ENCODE results near the gene MED14. TPM values are rescaled to one million over a fixed set of nuclear protein-coding genes. Genes with fewer than 3 reads are reported as not detected.

Gene MED14
- total RNA-seq, 1 donor from 2014 or later = 20.3 TPM

- DNase-seq (ENCODE audit: low spot score) (peak; percentile 46), ATAC-seq (peak; percentile 92)
Measured at GRCh38 chrX:40671126-40671525, 64.2 kb downstream of the MED14 start.

DNA sequence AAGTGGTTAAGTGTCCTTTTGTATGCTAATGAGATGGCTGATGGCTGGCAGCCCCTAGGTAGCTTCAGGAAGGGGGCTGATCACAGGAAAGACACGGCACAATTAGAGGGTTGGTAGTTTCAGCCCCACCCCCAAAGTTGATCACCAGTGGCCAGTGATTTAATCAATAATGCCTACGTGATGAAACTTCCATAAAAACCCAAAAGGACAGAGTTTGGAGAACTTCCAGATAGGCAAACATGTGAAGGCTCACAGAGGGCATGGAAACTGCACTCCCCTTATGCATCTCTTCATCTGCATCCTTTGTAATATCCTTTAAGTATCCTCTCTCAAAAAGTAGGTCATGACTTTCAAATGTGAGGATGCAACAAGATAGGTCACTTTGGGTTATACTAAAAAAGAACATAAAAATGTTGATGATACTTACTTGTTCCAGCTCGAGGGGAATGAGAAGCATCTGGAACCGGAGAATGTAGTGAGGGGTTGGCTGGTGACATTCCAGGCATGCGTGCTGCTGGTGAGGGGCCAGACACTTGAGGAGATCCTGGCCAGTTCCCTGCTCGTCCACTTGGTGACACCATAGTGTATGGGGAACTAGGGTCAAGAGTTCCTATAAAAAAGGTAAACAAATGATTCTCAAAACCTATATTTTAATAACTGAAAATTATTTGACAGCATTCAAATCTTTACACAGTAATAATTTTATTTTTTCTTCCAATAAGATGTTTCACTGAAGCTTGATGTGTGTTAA lies 71.3 kb downstream of the MED14 start:
- ATAC-seq (peak; percentile 67), DNase-seq (ENCODE audit: low spot score) (no peak)

- ATAC-seq (peak; percentile 17), DNase-seq (ENCODE audit: low spot score) (no peak)
Measured at GRCh38 chrX:40663078-40663740, 72.1 kb downstream of the MED14 start.

DNA sequence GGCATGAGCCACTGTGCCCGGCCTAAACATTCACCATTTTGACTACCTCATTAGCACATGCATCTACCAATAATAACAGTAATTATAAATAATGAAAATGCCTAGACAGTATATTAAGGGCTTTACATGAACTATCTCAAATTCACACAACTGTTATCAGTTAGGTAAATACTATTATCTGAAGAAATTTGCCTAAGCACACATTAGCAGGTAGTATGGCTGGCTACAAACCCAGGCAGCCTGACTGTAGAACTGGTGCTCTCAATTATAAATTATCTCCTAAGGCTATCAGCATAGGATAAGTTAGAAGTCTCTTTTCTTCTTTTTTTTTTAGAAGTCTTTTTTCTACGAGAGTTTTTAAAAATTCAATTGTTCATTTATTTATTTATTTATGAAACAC lies 73.9 kb downstream of the MED14 start:
- DNase-seq (ENCODE audit: low spot score) (no peak), ATAC-seq (no peak)

- ATAC-seq (no peak), DNase-seq (ENCODE audit: low spot score) (no peak)
Measured at GRCh38 chrX:40660381-40660780, 75.0 kb downstream of the MED14 start.

DNA sequence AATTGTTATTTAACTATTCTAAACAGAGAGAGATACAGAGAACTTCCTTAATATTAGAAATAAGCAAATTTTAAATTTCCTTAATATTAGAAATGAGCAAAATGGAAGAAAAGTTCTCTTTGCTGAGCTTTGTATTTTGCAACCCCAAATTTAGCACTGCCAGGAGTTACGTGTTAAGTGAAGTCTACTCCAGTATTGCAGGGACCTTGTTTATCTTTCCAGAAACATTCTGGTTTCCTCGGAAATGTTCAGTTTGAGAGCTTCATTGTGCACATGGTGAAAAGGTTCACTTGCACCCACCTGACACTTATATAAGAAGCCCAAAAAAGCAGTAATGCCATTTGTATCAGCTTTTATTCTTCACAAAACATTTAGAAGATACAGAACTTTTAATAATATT lies 81.8 kb downstream of the MED14 start:
- peak; percentile 69 for ATAC-seq
- DNase-seq (ENCODE audit: low spot score) = no peak

- no peak for ATAC-seq
- DNase-seq (ENCODE audit: low spot score) = no peak
Measured at GRCh38 chrX:40652664-40653063, 82.7 kb downstream of the MED14 start.

- peak; percentile 43 for ATAC-seq
Measured at GRCh38 chrX:40651620-40652223, 83.6 kb downstream of the MED14 start.

GRCh38 chrX:40647307-40648197 lies 87.8 kb downstream of the MED14 start, which contains the start of gene CXorf38:
CXorf38 (minus strand) TSS chrX:40647561; CDS start chrX:40647520, 41 bp downstream.
- ATAC-seq = peak; percentile 85
- DNase-seq (ENCODE audit: low spot score) = peak; percentile 92

More at GRCh38 chrX:40651620-40652223, 83.6 kb downstream of the MED14 start:
- peak; percentile 50 for DNase-seq (ENCODE audit: low spot score)

DNA sequence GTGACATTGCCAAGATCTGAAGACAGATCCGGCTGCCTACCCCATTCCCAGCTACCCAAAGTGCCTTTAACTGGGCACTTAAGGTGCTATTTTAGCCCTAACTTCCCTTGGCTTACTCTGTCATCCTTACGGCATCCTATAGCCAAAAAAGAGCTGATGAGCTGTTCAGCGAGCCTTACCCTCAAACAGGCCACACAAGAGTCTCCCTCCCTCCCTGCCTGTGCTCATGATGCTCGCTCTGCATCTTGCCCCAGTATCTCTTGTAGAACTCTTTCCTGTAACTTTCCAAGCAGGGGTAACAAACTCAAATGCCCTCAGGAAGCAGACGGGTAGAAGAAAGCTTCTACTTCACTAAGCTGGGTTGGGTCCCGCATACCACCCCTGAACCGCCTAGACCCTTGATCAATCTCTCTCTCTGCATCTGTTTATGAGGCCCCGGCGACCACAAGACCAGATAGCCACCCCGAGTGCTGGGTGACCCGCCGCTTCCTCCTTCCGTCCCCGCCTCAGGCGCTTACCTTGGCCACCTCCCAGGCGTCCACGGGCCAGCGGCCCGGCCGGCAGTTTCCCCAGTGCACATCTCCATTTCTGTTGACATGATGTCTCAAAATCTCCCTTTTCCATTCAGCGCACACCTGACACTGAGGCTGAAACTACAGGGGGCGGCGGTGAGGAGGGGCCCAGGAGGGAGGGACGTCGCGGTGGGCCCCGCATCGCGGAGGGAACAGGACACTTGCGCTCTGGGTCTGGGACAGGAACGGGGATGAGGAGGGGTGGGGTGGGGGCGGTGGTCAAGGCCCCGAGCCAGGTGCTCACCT lies 88.6 kb downstream of the MED14 start:
- DNase-seq (ENCODE audit: low spot score) (peak; percentile 63), ATAC-seq (peak; percentile 68)

- ATAC-seq = peak; percentile 53
Measured at GRCh38 chrX:40644821-40645358, 90.5 kb downstream of the MED14 start.

DNA sequence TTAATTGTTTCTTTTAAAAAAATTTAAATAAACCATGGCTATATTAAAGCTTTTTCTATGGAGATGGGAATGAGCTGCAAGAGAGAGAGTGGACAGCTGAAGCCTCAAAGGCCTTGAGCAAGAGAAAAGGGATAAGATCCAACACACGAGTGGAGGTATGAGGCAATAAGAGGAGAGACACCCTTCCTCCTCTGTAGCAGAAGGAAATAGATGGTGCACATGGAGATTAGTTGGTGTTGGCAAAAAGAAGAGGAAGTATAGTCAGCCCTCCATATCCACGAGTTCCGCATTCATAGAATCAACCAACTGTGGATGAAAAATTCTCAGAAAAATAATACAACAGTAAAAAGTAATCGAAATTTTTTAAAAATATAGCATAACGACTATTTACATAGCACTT lies 91.2 kb downstream of the MED14 start:
- DNase-seq (ENCODE audit: low spot score) = no peak
- ATAC-seq = no peak

More at GRCh38 chrX:40644821-40645358, 90.5 kb downstream of the MED14 start:
- DNase-seq (ENCODE audit: low spot score) = peak; percentile 54

- no peak for ATAC-seq
Measured at GRCh38 chrX:40637687-40638086, 97.7 kb downstream of the MED14 start.

GRCh38 chrX:40632199-40632598 lies 103.1 kb downstream of the MED14 start:
- DNase-seq (ENCODE audit: low spot score) (no peak), ATAC-seq (no peak)

More at GRCh38 chrX:40637687-40638086, 97.7 kb downstream of the MED14 start:
- no peak for DNase-seq (ENCODE audit: low spot score)

DNA sequence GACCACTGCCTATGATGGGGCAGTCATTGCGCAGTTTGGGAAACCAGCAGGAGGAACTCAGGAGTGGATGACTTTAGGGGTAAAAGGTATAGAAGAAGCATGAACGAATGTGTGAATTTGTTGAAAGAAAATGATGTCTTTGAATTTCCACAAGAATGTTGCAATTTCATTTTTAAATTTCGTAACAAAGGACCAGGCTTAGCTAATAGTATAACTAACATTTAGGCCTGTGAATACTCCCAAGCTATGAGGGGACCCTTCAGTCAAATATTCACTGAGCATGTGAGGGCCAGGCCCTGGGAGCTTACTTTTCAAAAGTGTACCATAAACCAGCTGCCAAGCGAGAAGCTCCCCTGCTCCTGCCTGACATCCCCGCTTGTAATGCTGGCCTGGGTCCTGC lies 106.8 kb downstream of the MED14 start:
- ATAC-seq (no peak), DNase-seq (ENCODE audit: low spot score) (no peak)

DNA sequence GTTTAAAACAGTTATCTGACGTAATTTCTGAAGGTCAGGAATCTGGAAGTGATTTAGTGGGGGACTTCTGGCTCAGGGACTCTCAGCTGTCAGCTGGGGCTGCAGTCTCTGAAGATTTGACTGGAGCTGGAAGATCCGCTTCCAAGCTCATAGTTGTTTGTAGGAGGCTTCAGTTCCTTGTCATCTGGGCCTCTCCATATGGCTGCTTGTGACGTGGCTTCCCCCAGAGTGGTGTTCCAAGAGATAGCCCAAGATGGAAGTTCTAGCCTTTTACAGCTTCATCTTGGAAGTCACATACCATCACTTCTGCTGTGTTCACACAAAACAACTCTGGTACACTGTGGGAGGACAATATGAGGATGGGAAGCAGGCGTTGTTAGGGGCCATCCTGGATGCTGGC lies 110.0 kb downstream of the MED14 start:
- ATAC-seq = no peak
- DNase-seq (ENCODE audit: low spot score) = no peak

DNA sequence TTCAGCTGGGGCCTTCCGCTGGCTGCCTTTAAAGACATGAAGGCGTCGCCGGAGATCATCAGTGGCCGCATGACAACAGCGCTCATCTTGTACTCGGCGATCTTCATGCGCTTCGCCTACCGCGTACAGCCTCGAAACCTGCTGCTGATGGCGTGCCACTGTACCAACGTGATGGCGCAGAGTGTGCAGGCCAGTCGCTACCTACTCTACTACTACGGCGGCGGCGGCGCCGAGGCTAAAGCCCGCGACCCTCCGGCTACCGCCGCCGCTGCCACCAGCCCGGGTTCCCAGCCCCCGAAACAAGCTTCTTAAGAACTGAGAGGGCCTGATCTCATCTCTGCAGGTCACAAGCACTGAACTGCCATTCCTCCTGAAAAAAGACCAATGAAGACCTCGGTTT lies 111.7 kb downstream of the MED14 start:
- ATAC-seq = no peak
- no peak for DNase-seq (ENCODE audit: low spot score)

DNA sequence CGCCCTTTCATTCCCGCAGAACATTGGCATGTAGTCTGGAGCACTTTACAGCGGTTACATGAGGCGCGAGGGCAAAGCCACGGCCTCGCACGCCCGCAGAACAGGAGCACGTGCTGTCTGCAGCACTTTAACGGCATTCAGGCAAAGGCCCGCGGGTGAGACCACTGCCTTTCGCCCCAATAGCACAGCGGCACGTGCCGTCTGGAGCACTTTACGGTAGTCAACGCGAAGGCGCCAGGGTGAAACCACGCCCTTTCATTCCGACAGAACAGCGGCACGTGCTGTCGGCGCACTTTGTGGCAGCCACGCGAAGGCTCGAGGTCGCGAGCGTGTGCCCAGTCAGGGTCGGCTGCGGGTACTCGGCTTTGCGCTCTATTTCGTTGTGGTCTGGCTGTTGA lies 112.2 kb downstream of the MED14 start, which contains the start of gene MPC1L:
TSS of gene MPC1L (plus strand) at position 290 of the 398 bp plus-strand sequence. CDS start 138 bp downstream, outside the sequence.
- DNase-seq (ENCODE audit: low spot score) (no peak), ATAC-seq (no peak)

DNA sequence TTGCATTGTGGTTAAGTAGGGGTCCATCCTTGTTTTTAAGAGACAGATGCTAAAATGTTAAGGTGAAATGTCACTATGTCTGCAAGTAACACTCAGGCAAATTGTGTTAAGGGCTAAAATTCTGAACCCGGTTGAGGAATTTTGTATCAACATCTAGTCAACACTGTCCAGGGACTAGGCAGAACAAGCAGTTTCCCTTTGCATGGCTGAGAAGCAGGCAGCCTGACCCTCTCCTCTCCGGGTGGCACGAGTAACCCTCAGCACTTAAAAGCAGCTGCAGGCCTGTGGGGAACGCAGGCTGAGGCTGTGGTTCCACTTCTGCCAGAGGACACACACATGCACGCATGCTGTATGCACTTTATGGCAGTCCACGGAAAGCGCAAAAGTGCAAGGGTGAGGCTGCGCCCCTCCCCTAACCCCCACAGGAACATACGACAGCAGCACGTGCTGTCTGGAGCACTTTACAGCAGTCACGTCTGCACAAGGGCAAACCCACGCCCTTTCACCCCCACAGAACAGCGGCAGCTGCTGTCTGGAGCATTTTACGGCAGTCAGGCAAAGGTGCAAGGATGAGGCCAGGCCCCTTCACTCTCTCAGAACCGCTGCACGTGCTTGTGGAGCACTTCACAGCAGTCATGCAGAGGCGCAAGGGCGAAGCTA lies 112.7 kb downstream of the MED14 start:
- ATAC-seq (no peak), DNase-seq (ENCODE audit: low spot score) (no peak)

All from left lobe of liver (tissue), 2 donors.